LNCaP clone FGC (cell line): ENCODE data around the gene FANCG.
A peak's percentile ranks its signal among the peaks of the same experiment; 100 is the strongest.

Experiments
- DNase-seq: peaks from one replicate; pipeline ENCODE4 v3.0.0-alpha.2; 2011; ENCODE audit warnings: low read depth
- H3K4me3 ChIP-seq: 2 replicates; pipeline ENCODE4 v1.5.1; 2011; ENCODE audit warnings: mild to moderate bottlenecking, low read depth, low read length, control low read depth
- CTCF ChIP-seq: IDR thresholded peaks from 2 replicates; pipeline ENCODE4 v1.5.1; 2012; ENCODE audit warnings: mild to moderate bottlenecking; ENCODE audit not compliant: control insufficient read depth, insufficient read depth; ENCODE audit errors: extremely low read depth

The FANCG gene

GRCh38 chr9:35097573-35097972 lies 17.8 kb upstream of the FANCG start:
- DNase-seq = no peak
- no peak for TF ChIP-seq CTCF
- H3K4me3 ChIP-seq = no peak overlapping the region

GRCh38 chr9:35096035-35096849 lies 16.5 kb upstream of the FANCG start, which contains the start of gene PIGO:
Gene PIGO, minus strand, starts transcription at chr9:35096591. Its CDS starts 1,026 bp downstream, at chr9:35095565.
- peak; percentile 95 for TF ChIP-seq CTCF
- DNase-seq = peak; percentile 68
- peak within 1 kb of the TSS; percentile 81 for H3K4me3 ChIP-seq

- H3K4me3 ChIP-seq = no peak overlapping the region
- no peak for DNase-seq
- TF ChIP-seq CTCF = no peak
These were observed 11.8 kb upstream of the FANCG start for GRCh38 chr9:35091536-35091935.

- TF ChIP-seq CTCF = no peak
- DNase-seq = no peak
- H3K4me3 ChIP-seq = no peak overlapping the region
These were observed 9.7 kb upstream of the FANCG start for GRCh38 chr9:35089434-35089833.

GRCh38 chr9:35085078-35085477 lies 5.3 kb upstream of the FANCG start:
- H3K4me3 ChIP-seq = no peak overlapping the region
- TF ChIP-seq CTCF = no peak
- DNase-seq = no peak

GRCh38 chr9:35079041-35079425 lies 709 bp downstream of the FANCG start:
- TF ChIP-seq CTCF = no peak
- peak overlapping the region; percentile 90 for H3K4me3 ChIP-seq
- DNase-seq = no peak

- no peak for DNase-seq
- no peak for TF ChIP-seq CTCF
- H3K4me3 ChIP-seq = peak overlapping the region; percentile 90; the same call in 1 of the 2 replicates
These were observed 1.7 kb downstream of the FANCG start for GRCh38 chr9:35078066-35078465.
